IgD-negative memory B cell (primary cell): ENCODE results near the gene REN. TPM values are rescaled to one million over a fixed set of nuclear protein-coding genes. Genes with fewer than 3 reads are reported as not detected.

Experiments used
- H3K27ac Mint-ChIP-seq, 3 donors: one replicate each; pipeline ENCODE4 v1.8.0; 2020 to 2022; ENCODE audit warnings: mild to moderate bottlenecking in 3 of 3, mixed read lengths in 3 of 3, moderate library complexity in 1 of 3
- H3K27me3 Mint-ChIP-seq: one replicate; pipeline ENCODE4 v1.8.0; 2021; ENCODE audit warnings: mixed read lengths
- H3K36me3 Mint-ChIP-seq: one replicate; pipeline ENCODE4 v1.8.0; 2020; ENCODE audit warnings: mild to moderate bottlenecking, mixed read lengths
- H3K4me1 Mint-ChIP-seq, 3 donors: one replicate each; pipeline ENCODE4 v1.8.0; 2020 to 2022; ENCODE audit warnings: mixed read lengths in 3 of 3, mild to moderate bottlenecking in 1 of 3
- H3K4me3 Mint-ChIP-seq, 4 donors: one replicate each; pipeline ENCODE4 v1.8.0; 2020 to 2022; ENCODE audit warnings: mild to moderate bottlenecking in 4 of 4, mixed read lengths in 4 of 4, moderate library complexity in 3 of 4
- H3K9me3 Mint-ChIP-seq, 3 donors: one replicate each; pipeline ENCODE4 v1.8.0; 2020 to 2021; ENCODE audit warnings: mixed read lengths in 3 of 3, mild to moderate bottlenecking in 1 of 3
- polyA plus RNA-seq: library from polyadenylated mRNA; unstranded; fragments of 300-500 nt; fragmentation: Illumina TruSeq; gene quantifications from one replicate; pipeline ENCODE4 v1.2.3, GENCODE V29; 2021

The REN gene
- not detected for polyA plus RNA-seq

DNA sequence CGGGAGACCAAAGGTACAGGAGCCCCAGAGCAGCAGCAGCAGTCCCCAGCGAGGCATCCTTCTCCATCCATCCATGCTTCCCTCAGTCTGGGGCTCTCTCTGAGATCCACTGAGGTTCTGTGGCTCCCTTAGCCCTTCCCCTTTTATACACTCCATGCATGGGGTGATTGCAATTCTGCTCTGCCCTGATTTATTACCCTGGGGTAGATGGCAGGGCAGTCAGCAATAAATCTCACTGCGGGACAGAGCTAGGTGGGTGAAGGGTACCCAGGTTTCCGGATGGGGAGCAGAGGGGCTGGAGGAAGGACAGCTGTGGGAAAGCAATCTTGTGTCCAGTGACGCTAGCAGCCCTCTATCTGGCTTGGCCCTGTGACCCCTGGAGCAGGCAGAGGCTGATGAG lies at the start of gene REN:
Gene REN, minus strand, starts transcription at position 119 of the 400 bp plus-strand sequence. Its CDS starts 44 bp downstream, at position 75.
- peaks cover 3 to 18% (median 9%) of the 10 kb centered on the region in 3 donors for H3K9me3 Mint-ChIP-seq

GRCh38 chr1:204213668-204214662 lies 47.8 kb upstream of the REN start, which contains the start of gene GOLT1A:
Gene GOLT1A (minus strand): TSS chr1:204213988. CDS start chr1:204213906, 82 bp downstream.
- Mint-ChIP-seq H3K27me3 (peaks cover 10% of the 10 kb centered on the region), H3K36me3 (no peaks in the 10 kb centered on the region), H3K27ac (peak within 1 kb of the TSS in 1 of 3 donors; percentile 24), H3K4me3 (peak within 1 kb of the TSS in 2 of 4 donors; percentile 2 to 59), H3K9me3 (peaks cover 0 to 2% (median 0%) of the 10 kb centered on the region in 3 donors), H3K4me1 (peaks cover 3 to 4% (median 4%) of the 10 kb centered on the region in 3 donors)

More for the DNA sequence above, at the start of gene REN:
- no peak within 1 kb of the TSS for H3K27ac Mint-ChIP-seq
- H3K27me3 Mint-ChIP-seq: peaks cover 14% of the 10 kb centered on the region
- peaks cover 0 to 2% (median 0%) of the 10 kb centered on the region in 3 donors for H3K4me1 Mint-ChIP-seq
- H3K4me3 Mint-ChIP-seq: no peak within 1 kb of the TSS
- peaks cover 1% of the 10 kb centered on the region for H3K36me3 Mint-ChIP-seq

GRCh38 chr1:204212715-204213114 lies 46.6 kb upstream of the REN start:
- peaks cover 8% of the 10 kb centered on the region for H3K27me3 Mint-ChIP-seq
- peaks cover 3 to 4% (median 4%) of the 10 kb centered on the region in 3 donors for H3K4me1 Mint-ChIP-seq
- H3K27ac Mint-ChIP-seq: no peak overlapping the region
- no peak overlapping the region for H3K4me3 Mint-ChIP-seq
- peaks cover 0 to 2% (median 0%) of the 10 kb centered on the region in 3 donors for H3K9me3 Mint-ChIP-seq
- no peaks in the 10 kb centered on the region for H3K36me3 Mint-ChIP-seq

- Mint-ChIP-seq H3K36me3 (no peaks in the 10 kb centered on the region), H3K4me1 (peaks cover 3 to 6% (median 4%) of the 10 kb centered on the region in 3 donors), H3K27ac (no peak overlapping the region), H3K4me3 (no peak overlapping the region), H3K27me3 (peaks cover 14% of the 10 kb centered on the region), H3K9me3 (peaks cover 0 to 2% (median 0%) of the 10 kb centered on the region in 3 donors)
Measured at GRCh38 chr1:204211046-204211445, 44.9 kb upstream of the REN start.

- Mint-ChIP-seq H3K27ac (no peak overlapping the region), H3K36me3 (peaks cover 1% of the 10 kb centered on the region), H3K4me3 (no peak overlapping the region), H3K27me3 (peaks cover 19% of the 10 kb centered on the region), H3K4me1 (peaks cover 0 to 2% (median 0%) of the 10 kb centered on the region in 3 donors), H3K9me3 (no peaks in the 10 kb centered on the region)
Measured at GRCh38 chr1:204207136-204207616, 41.0 kb upstream of the REN start.

GRCh38 chr1:204206121-204206520 lies 40.0 kb upstream of the REN start:
- Mint-ChIP-seq H3K36me3 (peaks cover 1% of the 10 kb centered on the region), H3K9me3 (no peaks in the 10 kb centered on the region), H3K27me3 (peaks cover 23% of the 10 kb centered on the region), H3K4me3 (no peak overlapping the region), H3K27ac (no peak overlapping the region), H3K4me1 (peaks cover 0 to 2% (median 0%) of the 10 kb centered on the region in 3 donors)

GRCh38 chr1:204205486-204205885 lies 39.3 kb upstream of the REN start:
- no peak overlapping the region for H3K27ac Mint-ChIP-seq

GRCh38 chr1:204204944-204205343 lies 38.8 kb upstream of the REN start:
- Mint-ChIP-seq H3K4me1 (peaks cover 0 to 2% (median 0%) of the 10 kb centered on the region in 3 donors), H3K27ac (no peak overlapping the region), H3K27me3 (peaks cover 24% of the 10 kb centered on the region), H3K9me3 (no peaks in the 10 kb centered on the region), H3K4me3 (no peak overlapping the region), H3K36me3 (peaks cover 1% of the 10 kb centered on the region)

More at GRCh38 chr1:204205486-204205885, 39.3 kb upstream of the REN start:
- Mint-ChIP-seq H3K27me3 (peaks cover 26% of the 10 kb centered on the region), H3K9me3 (no peaks in the 10 kb centered on the region), H3K4me1 (peaks cover 0 to 2% (median 0%) of the 10 kb centered on the region in 3 donors), H3K36me3 (peaks cover 1% of the 10 kb centered on the region), H3K4me3 (no peak overlapping the region)

- Mint-ChIP-seq H3K36me3 (peaks cover 1% of the 10 kb centered on the region), H3K27me3 (peaks cover 26% of the 10 kb centered on the region), H3K4me1 (peaks cover 0 to 2% (median 0%) of the 10 kb centered on the region in 3 donors), H3K27ac (no peak overlapping the region), H3K9me3 (no peaks in the 10 kb centered on the region), H3K4me3 (no peak overlapping the region)
Measured at GRCh38 chr1:204203206-204203767, 37.1 kb upstream of the REN start.

- H3K27me3 Mint-ChIP-seq: peaks cover 30% of the 10 kb centered on the region
- H3K27ac Mint-ChIP-seq: no peak overlapping the region
- no peak overlapping the region for H3K4me3 Mint-ChIP-seq
- peaks cover 1% of the 10 kb centered on the region for H3K36me3 Mint-ChIP-seq
- H3K9me3 Mint-ChIP-seq: no peaks in the 10 kb centered on the region
- H3K4me1 Mint-ChIP-seq: peaks cover 0 to 2% (median 0%) of the 10 kb centered on the region in 3 donors
Measured at GRCh38 chr1:204202481-204202880, 36.3 kb upstream of the REN start.

DNA sequence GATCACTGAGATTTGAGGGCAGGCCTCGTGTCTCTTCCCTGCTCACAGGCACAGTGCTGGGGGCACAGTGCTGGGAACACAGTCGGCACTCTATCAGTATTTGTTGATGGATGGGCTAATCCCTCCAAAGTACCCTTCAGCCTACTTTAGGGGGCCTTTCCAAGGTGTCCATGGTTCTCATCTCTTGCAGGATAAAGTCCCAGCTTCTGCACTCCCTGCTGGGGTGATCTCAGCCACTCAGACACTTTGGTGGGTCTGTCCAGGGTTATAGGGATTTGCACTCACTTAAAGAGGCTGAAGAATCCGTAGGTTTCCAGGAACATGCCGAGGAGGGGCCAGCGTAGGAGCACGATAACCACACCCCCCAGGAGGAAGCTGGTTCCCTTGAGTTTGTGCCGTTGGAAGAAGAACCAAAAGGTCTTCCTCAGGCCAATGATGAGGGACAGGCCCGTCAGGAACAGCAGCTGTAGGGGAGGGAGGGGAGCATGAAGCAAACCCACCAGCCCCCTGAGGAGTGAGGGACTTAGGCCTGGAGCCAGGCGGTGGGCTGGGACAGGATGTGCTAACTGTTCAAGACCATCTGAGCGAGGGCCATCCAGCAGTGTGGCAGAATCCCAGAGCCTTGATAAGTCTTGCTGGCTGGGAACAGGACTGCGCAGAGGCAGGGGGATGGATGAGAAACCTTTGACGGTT lies 35.4 kb upstream of the REN start:
- Mint-ChIP-seq H3K36me3 (peaks cover 1% of the 10 kb centered on the region), H3K4me1 (no peaks in the 10 kb centered on the region), H3K27me3 (peaks cover 27% of the 10 kb centered on the region), H3K27ac (no peak overlapping the region), H3K9me3 (no peaks in the 10 kb centered on the region), H3K4me3 (no peak overlapping the region)

DNA sequence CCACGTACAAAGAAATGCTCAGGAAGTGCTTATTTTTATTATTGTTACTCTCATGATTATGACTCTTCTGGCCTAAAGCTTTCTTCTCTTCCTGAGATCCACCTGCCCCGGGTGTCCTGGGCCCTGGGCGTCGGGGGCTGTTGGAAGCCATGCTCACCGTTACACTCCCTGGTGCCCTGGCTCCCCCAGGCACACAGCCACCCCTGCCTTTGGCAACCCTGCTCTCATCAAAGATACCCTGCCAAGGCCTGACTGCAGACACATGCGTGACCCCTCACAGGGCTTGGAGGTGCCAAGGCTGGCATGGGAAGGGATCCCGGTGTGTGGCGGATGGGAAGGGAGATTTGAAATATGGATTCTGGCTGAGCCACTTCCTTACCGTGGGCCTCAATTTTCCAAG lies 33.4 kb upstream of the REN start:
- H3K27ac Mint-ChIP-seq: no peak overlapping the region
- H3K9me3 Mint-ChIP-seq: no peaks in the 10 kb centered on the region
- H3K36me3 Mint-ChIP-seq: peaks cover 1% of the 10 kb centered on the region
- H3K4me3 Mint-ChIP-seq: no peak overlapping the region
- peaks cover 22% of the 10 kb centered on the region for H3K27me3 Mint-ChIP-seq
- no peaks in the 10 kb centered on the region for H3K4me1 Mint-ChIP-seq

GRCh38 chr1:204198348-204199340 lies 32.5 kb upstream of the REN start:
- peaks cover 25% of the 10 kb centered on the region for H3K27me3 Mint-ChIP-seq
- no peak overlapping the region for H3K4me3 Mint-ChIP-seq
- no peaks in the 10 kb centered on the region for H3K9me3 Mint-ChIP-seq
- no peaks in the 10 kb centered on the region for H3K4me1 Mint-ChIP-seq
- H3K36me3 Mint-ChIP-seq: peaks cover 1% of the 10 kb centered on the region
- H3K27ac Mint-ChIP-seq: no peak overlapping the region

DNA sequence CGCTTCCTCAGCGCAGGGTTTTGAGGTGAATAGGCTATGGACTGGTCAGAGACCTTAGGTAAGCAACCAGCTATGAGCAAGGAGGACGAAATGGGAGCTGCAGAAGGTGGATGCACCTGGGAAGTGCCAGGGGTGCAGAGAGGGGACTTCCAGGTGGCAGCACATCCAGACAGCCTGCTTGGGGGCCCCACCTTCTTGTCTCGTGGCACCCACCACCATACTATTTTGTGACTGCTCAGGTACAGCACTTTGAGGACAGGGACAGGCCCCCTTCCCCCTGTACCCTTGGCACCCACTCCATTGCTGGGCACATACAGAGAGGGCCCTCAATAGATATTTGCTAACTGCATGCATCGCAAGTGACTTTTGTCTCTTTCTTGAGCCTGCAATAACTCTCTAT lies 30.9 kb upstream of the REN start:
- Mint-ChIP-seq H3K27me3 (peaks cover 31% of the 10 kb centered on the region), H3K9me3 (no peaks in the 10 kb centered on the region), H3K4me3 (no peak overlapping the region), H3K4me1 (no peaks in the 10 kb centered on the region), H3K36me3 (no peaks in the 10 kb centered on the region), H3K27ac (no peak overlapping the region)
